NT2/D1 (cell line): ENCODE measurements around the gene WDR5.

Experiments
- DNase-seq: peaks from one replicate; pipeline ENCODE4 v3.0.0-alpha.2; 2011; ENCODE audit warnings: low read depth, low spot score
- H3K27me3 ChIP-seq: 2 replicates; pipeline ENCODE4 v1.6.0; 2011; ENCODE audit warnings: mild to moderate bottlenecking; ENCODE audit not compliant: insufficient read length, insufficient read depth
- H3K36me3 ChIP-seq: 2 replicates; pipeline ENCODE4 v1.6.1; 2011; ENCODE audit warnings: mild to moderate bottlenecking, low read length, mixed read lengths; ENCODE audit not compliant: insufficient read depth, insufficient read length
- H3K4me1 ChIP-seq: 2 replicates; pipeline ENCODE4 v1.5.1; 2011; ENCODE audit not compliant: insufficient read depth, insufficient read length
- H3K4me3 ChIP-seq: 2 replicates; pipeline ENCODE4 v1.5.1; 2011; ENCODE audit warnings: low read depth; ENCODE audit not compliant: insufficient read length
- H3K9ac ChIP-seq: 2 replicates; pipeline ENCODE4 v1.6.0; 2011; ENCODE audit warnings: low read depth; ENCODE audit not compliant: insufficient read length
- H3K9me3 ChIP-seq: 2 replicates; pipeline ENCODE4 v1.5.1; 2011; ENCODE audit warnings: mild to moderate bottlenecking, low read length; ENCODE audit not compliant: insufficient read depth
- SUZ12 ChIP-seq: IDR thresholded peaks from 2 replicates; pipeline ENCODE4 v1.6.1; 2011; ENCODE audit not compliant: insufficient read length, insufficient read depth; ENCODE audit errors: extremely low read depth
- YY1 ChIP-seq: IDR thresholded peaks from 2 replicates; pipeline ENCODE4 v1.6.1; 2011; ENCODE audit not compliant: insufficient read length, insufficient read depth
- ZNF274 ChIP-seq: IDR thresholded peaks from 2 replicates; pipeline ENCODE4 v1.6.1; 2011; ENCODE audit warnings: mild to moderate bottlenecking, low read depth, low read length

WDR5 gene

DNA sequence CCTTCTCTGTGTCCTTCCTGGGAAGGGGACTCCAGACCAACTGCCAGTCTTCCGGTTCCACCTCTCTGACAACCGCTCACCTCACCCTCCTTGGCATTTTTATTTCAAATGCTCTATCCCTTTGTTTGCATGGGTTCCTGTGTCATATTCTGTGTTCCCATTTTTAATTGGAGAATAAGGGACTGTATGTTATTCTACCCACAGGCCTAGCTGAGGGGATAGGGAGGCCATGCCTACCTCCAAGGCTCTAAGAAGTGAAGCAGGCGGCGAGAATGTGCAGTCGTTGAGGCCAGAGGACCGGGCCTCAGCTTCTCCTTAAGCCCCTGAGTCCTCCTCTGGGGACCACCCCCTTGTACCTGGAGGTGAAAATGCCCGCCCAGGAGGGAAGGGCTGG is 936 bp upstream of the WDR5 start:
- TF ChIP-seq YY1 (no peak), ZNF274 (no peak), SUZ12 (no peak)
- Histone ChIP-seq H3K27me3 (no peaks in the 10 kb centered on the region), H3K36me3 (peaks cover 27% of the 10 kb centered on the region), H3K4me1 (peaks cover 32% of the 10 kb centered on the region), H3K9ac (peak overlapping the region; percentile 99), H3K4me3 (peak overlapping the region; percentile 95), H3K9me3 (no peaks in the 10 kb centered on the region)
- peak; percentile 18 for DNase-seq

DNA sequence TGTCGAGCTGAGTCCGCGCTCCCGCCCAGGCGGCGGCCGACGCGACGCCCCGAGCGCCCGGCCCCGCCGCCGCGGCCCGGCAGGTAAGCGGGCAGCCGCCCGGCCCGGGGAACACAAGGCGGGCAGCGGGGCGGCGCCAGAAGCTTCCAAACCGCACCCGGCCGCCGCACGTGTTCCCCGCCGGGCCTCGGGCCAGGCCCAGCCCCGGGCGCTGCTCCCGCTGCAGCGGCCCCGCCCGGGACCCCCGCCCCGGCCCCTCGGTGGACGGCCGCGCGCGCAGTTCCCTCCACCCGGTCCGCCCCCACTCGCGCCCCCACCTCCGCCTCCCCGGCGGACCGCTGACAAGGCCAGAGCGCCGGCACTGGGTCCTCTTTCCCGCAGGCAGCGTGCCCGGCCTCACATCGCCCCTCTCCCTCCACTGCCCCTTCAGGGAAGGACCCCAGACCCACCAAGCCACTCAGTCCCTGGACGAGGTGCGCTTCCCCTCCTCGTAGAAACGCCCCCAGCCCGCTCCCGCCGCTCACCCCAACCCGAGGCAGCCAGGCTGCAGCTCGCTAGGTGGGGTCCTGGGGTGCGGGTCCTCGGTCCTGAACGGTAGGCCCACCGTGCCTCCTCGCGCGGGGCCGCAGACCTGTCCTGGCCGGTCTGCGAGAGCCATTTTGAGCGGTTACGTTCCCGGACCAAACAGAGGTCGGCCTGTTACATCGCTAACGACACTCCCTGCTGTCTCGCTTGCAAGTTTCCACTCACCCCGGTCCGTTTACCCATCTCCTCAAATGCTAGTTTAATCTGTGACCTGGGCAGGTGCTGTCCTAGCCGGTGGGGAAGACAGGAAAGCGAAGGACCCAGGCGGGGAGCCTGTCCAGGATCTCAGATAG is 475 bp downstream of the WDR5 start:
- H3K9ac ChIP-seq: peak overlapping the region; percentile 99
- TF ChIP-seq SUZ12: no peak
- TF ChIP-seq YY1: no peak
- no peak for TF ChIP-seq ZNF274
- H3K4me3 ChIP-seq: peak overlapping the region; percentile 95
- peaks cover 41% of the 10 kb centered on the region for H3K36me3 ChIP-seq
- peaks cover 29% of the 10 kb centered on the region for H3K4me1 ChIP-seq
- no peak for DNase-seq
- H3K9me3 ChIP-seq: no peaks in the 10 kb centered on the region
- no peaks in the 10 kb centered on the region for H3K27me3 ChIP-seq

DNA sequence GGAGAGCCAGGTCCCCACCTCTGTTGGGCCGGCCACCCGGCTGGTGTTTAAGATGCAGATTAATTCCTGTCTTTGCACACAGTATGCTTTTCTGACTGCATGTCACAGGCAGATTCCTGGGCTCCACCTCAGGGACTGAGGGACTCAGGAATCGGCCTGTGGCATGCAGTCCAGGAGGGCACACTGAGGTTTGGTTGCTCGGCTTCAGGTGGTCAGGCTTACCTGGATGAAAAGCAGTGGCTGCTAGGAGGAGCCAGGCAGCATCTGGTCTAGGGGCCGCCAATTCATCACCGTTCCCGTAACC is 1.1 kb downstream of the WDR5 start:
- H3K4me1 ChIP-seq: peaks cover 23% of the 10 kb centered on the region
- no peak for TF ChIP-seq YY1
- no peak for TF ChIP-seq ZNF274
- no peak for TF ChIP-seq SUZ12
- H3K36me3 ChIP-seq: peaks cover 47% of the 10 kb centered on the region
- H3K27me3 ChIP-seq: no peaks in the 10 kb centered on the region
- no peaks in the 10 kb centered on the region for H3K9me3 ChIP-seq
- peak overlapping the region; percentile 99 for H3K9ac ChIP-seq
- no peak for DNase-seq
- peak overlapping the region; percentile 95 for H3K4me3 ChIP-seq

DNA sequence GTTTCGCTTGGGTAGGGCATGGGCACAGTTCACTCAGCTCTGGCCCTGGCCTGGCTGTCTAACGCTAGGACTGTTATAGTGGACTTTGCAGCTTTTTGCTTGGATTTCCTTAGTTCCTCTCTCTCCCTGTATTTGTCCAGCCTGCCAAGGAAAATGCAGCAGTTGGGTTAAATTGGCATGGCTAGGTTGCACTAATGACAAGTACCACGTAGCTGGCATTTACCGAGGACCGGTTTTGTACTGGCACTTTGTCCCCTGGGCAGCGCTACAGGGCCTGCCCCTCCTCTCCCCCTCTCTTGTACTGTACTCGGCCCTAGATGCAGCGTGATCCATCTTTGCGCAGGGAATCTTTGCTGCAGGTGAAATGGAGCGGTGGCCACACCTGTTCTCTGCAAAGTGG is 2.4 kb downstream of the WDR5 start:
- Histone ChIP-seq H3K4me3 (no peak overlapping the region), H3K9me3 (no peaks in the 10 kb centered on the region), H3K9ac (no peak overlapping the region), H3K27me3 (no peaks in the 10 kb centered on the region), H3K36me3 (peaks cover 57% of the 10 kb centered on the region), H3K4me1 (peaks cover 18% of the 10 kb centered on the region)
- no peak for DNase-seq
- TF ChIP-seq SUZ12 (no peak), ZNF274 (no peak), YY1 (no peak)

DNA sequence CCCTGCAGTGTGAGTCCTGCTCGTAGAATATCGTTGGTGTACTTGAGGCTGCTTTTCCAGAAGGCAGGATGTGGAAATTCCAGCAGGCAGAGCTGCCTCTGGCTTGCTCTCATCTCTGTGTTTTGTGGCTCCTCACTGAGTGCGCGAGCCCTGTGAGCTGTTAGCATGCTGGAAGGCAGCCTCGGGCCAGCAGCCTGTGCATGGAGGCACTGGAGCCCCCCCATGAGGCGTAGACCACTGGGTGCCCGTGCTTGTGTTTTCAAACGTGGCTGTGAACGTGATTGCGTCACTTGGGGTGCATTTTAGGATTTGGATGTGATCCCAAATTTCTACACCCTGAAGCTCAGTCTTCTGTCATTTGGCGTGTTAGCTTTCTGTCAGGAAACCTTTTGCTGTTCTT is 3.2 kb downstream of the WDR5 start:
- peaks cover 17% of the 10 kb centered on the region for H3K4me1 ChIP-seq
- peaks cover 64% of the 10 kb centered on the region for H3K36me3 ChIP-seq
- DNase-seq: no peak
- H3K27me3 ChIP-seq: no peaks in the 10 kb centered on the region
- no peak overlapping the region for H3K4me3 ChIP-seq
- no peak for TF ChIP-seq ZNF274
- no peak for TF ChIP-seq YY1
- TF ChIP-seq SUZ12: no peak
- no peaks in the 10 kb centered on the region for H3K9me3 ChIP-seq
- H3K9ac ChIP-seq: peak overlapping the region; percentile 37

DNA sequence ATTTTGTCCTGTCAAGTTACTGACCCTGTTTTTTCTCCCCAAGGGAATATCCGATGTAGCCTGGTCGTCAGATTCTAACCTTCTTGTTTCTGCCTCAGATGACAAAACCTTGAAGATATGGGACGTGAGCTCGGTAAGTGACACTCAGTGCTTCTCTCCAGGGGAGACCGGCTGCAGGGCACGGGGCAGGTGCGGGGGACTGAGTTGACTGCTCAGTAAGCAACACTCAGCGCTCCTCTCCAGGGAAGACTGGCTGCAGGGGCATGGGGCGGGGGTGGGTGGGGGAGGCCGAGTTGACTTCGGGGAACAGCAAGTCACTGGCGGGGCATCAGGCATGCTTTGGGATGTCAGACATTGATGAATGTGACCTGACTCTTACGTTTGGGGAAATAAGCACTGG is 6.0 kb downstream of the WDR5 start:
- TF ChIP-seq YY1 (no peak), ZNF274 (no peak), SUZ12 (no peak)
- Histone ChIP-seq H3K4me1 (peaks cover 10% of the 10 kb centered on the region), H3K4me3 (no peak overlapping the region), H3K27me3 (no peaks in the 10 kb centered on the region), H3K9ac (no peak overlapping the region), H3K36me3 (peaks cover 87% of the 10 kb centered on the region), H3K9me3 (no peaks in the 10 kb centered on the region)
- DNase-seq: no peak

GRCh38 chr9:134144801-134145200 is 8.9 kb downstream of the WDR5 start:
- Histone ChIP-seq H3K27me3 (no peaks in the 10 kb centered on the region), H3K4me3 (no peak overlapping the region), H3K9ac (no peak overlapping the region), H3K4me1 (no peaks in the 10 kb centered on the region), H3K36me3 (peaks cover 90% of the 10 kb centered on the region), H3K9me3 (no peaks in the 10 kb centered on the region)
- no peak for DNase-seq
- TF ChIP-seq ZNF274 (no peak), YY1 (no peak), SUZ12 (no peak)
